SU-DHL-6 (cell line): ENCODE results near the gene PSME4.

Source experiments
- H2AFZ ChIP-seq: fragments of 200-600 bp; sonication (generic); 2 replicates; pipeline ENCODE4 v1.6.1; 2014; ENCODE audit warnings: low read depth, mild to moderate bottlenecking, moderate library complexity, mixed read lengths, antibody characterized with exemption, low read length; ENCODE audit not compliant: severe bottlenecking
- H3F3A ChIP-seq: fragments of 200-600 bp; shearing (Covaris generic); 2 replicates; pipeline ENCODE4 v1.6.0; 2016; ENCODE audit warnings: antibody characterized with exemption, mild to moderate bottlenecking; ENCODE audit not compliant: insufficient read depth
- H3K27ac ChIP-seq: fragments of 200-600 bp; sonication (generic); 2 replicates; pipeline ENCODE4 v1.5.1; 2016; ENCODE audit warnings: low read depth, mild to moderate bottlenecking, low read length, moderate library complexity, mixed read lengths
- H3K27me3 ChIP-seq: fragments of 200-600 bp; sonication (generic), shearing (Covaris generic); 2 replicates; pipeline ENCODE4 v1.6.0; 2014; ENCODE audit warnings: mild to moderate bottlenecking, low read length
- H3K36me3 ChIP-seq: fragments of 200-600 bp; sonication (generic); 2 replicates; pipeline ENCODE4 v1.6.1; 2014; ENCODE audit warnings: mild to moderate bottlenecking, low read length, mixed read lengths
- H3K4me2 ChIP-seq: fragments of 300-600, 200-600 bp; shearing (Covaris generic), sonication (generic); 2 replicates; pipeline ENCODE4 v1.6.0; 2014; ENCODE audit warnings: low read length, low read depth, mild to moderate bottlenecking; ENCODE audit not compliant: poor library complexity, severe bottlenecking
- H3K4me3 ChIP-seq: fragments of 200-600 bp; sonication (generic); 2 replicates; pipeline ENCODE4 v1.5.1; 2014; ENCODE audit warnings: antibody characterized with exemption, low read length, mild to moderate bottlenecking, mixed read lengths; ENCODE audit not compliant: insufficient read depth, poor library complexity, severe bottlenecking
- H3K79me2 ChIP-seq: fragments of 200-600 bp; sonication (generic); 2 replicates; pipeline ENCODE4 v1.6.1; 2014; ENCODE audit warnings: mild to moderate bottlenecking, low read length, moderate library complexity; ENCODE audit not compliant: insufficient read depth
- H3K9ac ChIP-seq: fragments of 200-600 bp; sonication (generic); 2 replicates; pipeline ENCODE4 v1.7.0; 2014; ENCODE audit warnings: mild to moderate bottlenecking, low read length
- H3K9me2 ChIP-seq: fragments of 200-600 bp; sonication (generic); replicated peaks from 2 replicates; pipeline ENCODE4 v1.6.1; 2014; ENCODE audit warnings: low read length; ENCODE audit not compliant: insufficient read depth
- H3K9me3 ChIP-seq: fragments of 200-600 bp; sonication (generic); 2 replicates; pipeline ENCODE4 v1.6.1; 2014; ENCODE audit warnings: low read length, mixed read lengths; ENCODE audit not compliant: insufficient read depth
- H4K20me1 ChIP-seq: fragments of 200-600 bp; sonication (generic); 2 replicates; pipeline ENCODE4 v1.6.1; 2014; ENCODE audit warnings: low read depth, mild to moderate bottlenecking, antibody characterized with exemption, low read length, moderate library complexity, mixed read lengths
- CTCF ChIP-seq: fragments of 200-600 bp; sonication (generic); IDR thresholded peaks from one replicate; pipeline ENCODE4 v1.5.1; 2017; ENCODE audit warnings: antibody characterized with exemption, mild to moderate bottlenecking, low read length, moderate library complexity; ENCODE audit not compliant: insufficient read depth, poor library complexity, severe bottlenecking
- EZH2phosphoT487 ChIP-seq: fragments of 200-600 bp; sonication (generic), shearing (Covaris generic); conservative IDR thresholded peaks from 2 replicates; pipeline ENCODE4 v1.6.1; 2018; ENCODE audit warnings: mild to moderate bottlenecking, antibody characterized with exemption, low read length, moderate library complexity, mixed read lengths

PSME4 gene

GRCh38 chr2:53987336-53987921 is 16.6 kb upstream of the PSME4 start:
- no peak overlapping the region for H3K4me2 ChIP-seq
- no peaks in the 10 kb centered on the region for H3K79me2 ChIP-seq
- no peak overlapping the region for H3K27ac ChIP-seq
- no peak overlapping the region for H3K9ac ChIP-seq
- no peaks in the 10 kb centered on the region for H3K9me3 ChIP-seq
- no peaks in the 10 kb centered on the region for H4K20me1 ChIP-seq
- no peak for TF ChIP-seq CTCF
- no peak for TF ChIP-seq EZH2phosphoT487
- H3F3A ChIP-seq = no peaks in the 10 kb centered on the region
- no peaks in the 10 kb centered on the region for H3K9me2 ChIP-seq
- no peaks in the 10 kb centered on the region for H3K36me3 ChIP-seq
- no peaks in the 10 kb centered on the region for H3K27me3 ChIP-seq
- no peak overlapping the region for H3K4me3 ChIP-seq
- no peak overlapping the region for H2AFZ ChIP-seq

- H3K36me3 ChIP-seq = no peaks in the 10 kb centered on the region
- H3F3A ChIP-seq = no peaks in the 10 kb centered on the region
- no peaks in the 10 kb centered on the region for H3K9me2 ChIP-seq
- no peak overlapping the region for H3K27ac ChIP-seq
- H2AFZ ChIP-seq = no peak overlapping the region
- H3K27me3 ChIP-seq = no peaks in the 10 kb centered on the region
- H3K9ac ChIP-seq = no peak overlapping the region
- no peak overlapping the region for H3K4me3 ChIP-seq
- no peaks in the 10 kb centered on the region for H3K9me3 ChIP-seq
- H4K20me1 ChIP-seq = no peaks in the 10 kb centered on the region
- TF ChIP-seq EZH2phosphoT487 (no peak), CTCF (no peak)
- no peaks in the 10 kb centered on the region for H3K79me2 ChIP-seq
- no peak overlapping the region for H3K4me2 ChIP-seq
Measured at GRCh38 chr2:53985646-53986045, 14.9 kb upstream of the PSME4 start.

- peak overlapping the region; percentile 74 for H3K27ac ChIP-seq
- H3K79me2 ChIP-seq = peaks cover 63% of the 10 kb centered on the region
- H4K20me1 ChIP-seq = peaks cover 11% of the 10 kb centered on the region; the same call in 1 of the 2 replicates
- no peak overlapping the region for H2AFZ ChIP-seq
- H3K9me2 ChIP-seq = no peaks in the 10 kb centered on the region
- peak overlapping the region; percentile 98 for H3K4me2 ChIP-seq
- H3K4me3 ChIP-seq = peak overlapping the region; percentile 84
- H3K36me3 ChIP-seq = no peaks in the 10 kb centered on the region; the same call in 1 of the 2 replicates
- no peaks in the 10 kb centered on the region for H3F3A ChIP-seq
- peak overlapping the region; percentile 80 for H3K9ac ChIP-seq
- no peaks in the 10 kb centered on the region for H3K9me3 ChIP-seq
- TF ChIP-seq EZH2phosphoT487 (no peak), CTCF (no peak)
- H3K27me3 ChIP-seq = no peaks in the 10 kb centered on the region
Measured at GRCh38 chr2:53969968-53970723, 647 bp downstream of the PSME4 start.
